Activated CD8-positive, alpha-beta T cell treated with anti-CD3 and anti-CD28 coated beads for 36 hours (primary cell): ENCODE measurements around the gene OR5AP2. TPM values are rescaled to one million over a fixed set of nuclear protein-coding genes. Genes with fewer than 3 reads are reported as not detected.
"Not testable (repeated sequence)": the region's sequence is repeated elsewhere in the genome, so short reads cannot be mapped to it uniquely, and the experiment has no call there.

Experiments used
- ATAC-seq: fragments of 200-7000 bp; cut with Tn5 transposase; one replicate; pipeline ENCODE4 v1.10.0; 2021; ENCODE audit warnings: mild to moderate bottlenecking, moderate library complexity
- CTCF ChIA-PET: fragments of 350-600 bp; sonication (Branson Sonifier 250); formaldehyde crosslinking; loops from one replicate; lab custom pipeline; 2021; ENCODE audit warnings: antibody characterized with exemption; lab: Charles Lee
- POLR2A ChIA-PET: fragments of 350-600 bp; sonication (Branson Sonifier 250); formaldehyde crosslinking; loops from one replicate; lab custom pipeline; 2021; ENCODE audit warnings: antibody characterized with exemption; lab: Charles Lee
- DNase-seq: peaks from one replicate; pipeline ENCODE4 v3.0.0-alpha.2; 2020
- H3K27ac Mint-ChIP-seq: one replicate; pipeline ENCODE4 v1.8.0; 2021; ENCODE audit warnings: mild to moderate bottlenecking, mixed read lengths
- H3K27me3 Mint-ChIP-seq: one replicate; pipeline ENCODE4 v1.8.0; 2021; ENCODE audit warnings: mixed read lengths
- H3K36me3 Mint-ChIP-seq: one replicate; pipeline ENCODE4 v1.8.0; 2021; ENCODE audit warnings: low read depth, mixed read lengths
- H3K4me1 Mint-ChIP-seq: one replicate; pipeline ENCODE4 v1.8.0; 2021; ENCODE audit warnings: low read depth, mixed read lengths
- H3K4me3 Mint-ChIP-seq: one replicate; pipeline ENCODE4 v1.8.0; 2021; ENCODE audit warnings: mild to moderate bottlenecking, moderate library complexity, mixed read lengths
- H3K9me3 Mint-ChIP-seq: one replicate; pipeline ENCODE4 v1.8.0; 2021; ENCODE audit warnings: mixed read lengths
- CTCF ChIP-seq: fragments of 200-600 bp; IDR thresholded peaks from one replicate; pipeline ENCODE4 v1.8.0; 2022; ENCODE audit warnings: antibody characterized with exemption, mild to moderate bottlenecking
- intact Hi-C: fragments of 100-400 bp; cut with micrococcal nuclease; formaldehyde crosslinking; loops from one replicate; pipeline ENCODE4 v1.10.0; 2022
- total RNA-seq, 2 experiments: library from RNA; stranded (reverse); gene quantifications; one replicate each; pipeline ENCODE4 v1.2.3, GENCODE V29; 2021

The OR5AP2 gene
- total RNA-seq, 2 experiments from 2014 or later, result not detected

- intact Hi-C loops, result no loop called here
- Mint-ChIP-seq H3K36me3 (no peaks in the 10 kb centered on the region), H3K27ac (no peak overlapping the region), H3K9me3 (peaks cover 8% of the 10 kb centered on the region), H3K4me3 (no peak overlapping the region), H3K4me1 (no peaks in the 10 kb centered on the region), H3K27me3 (no peaks in the 10 kb centered on the region)
- ATAC-seq, result peak; percentile 69
- POLR2A ChIA-PET, result no interaction called here
- no peak for TF ChIP-seq CTCF
- CTCF ChIA-PET, result interaction anchor here (1.4 kb wide), 1 partner anchor 160 kb away, joined by 3 read pairs; no protein-coding TSS in a partner anchor
- DNase-seq, result peak; percentile 3
Observed at GRCh38 chr11:56624661-56625110, 17.6 kb downstream of the OR5AP2 start.

- intact Hi-C loops, result no loop called here
- Mint-ChIP-seq H3K27me3 (no peaks in the 10 kb centered on the region), H3K4me3 (no peak overlapping the region), H3K36me3 (no peaks in the 10 kb centered on the region), H3K27ac (no peak overlapping the region), H3K4me1 (no peaks in the 10 kb centered on the region), H3K9me3 (no peaks in the 10 kb centered on the region)
- ChIA-PET CTCF (no interaction called here), POLR2A (no interaction called here)
- ATAC-seq (no peak), DNase-seq (no peak)
- TF ChIP-seq CTCF, result no peak
Observed at GRCh38 chr11:56611174-56611573, 31.1 kb downstream of the OR5AP2 start.

GRCh38 chr11:56592088-56592717 is 50.0 kb downstream of the OR5AP2 start:
- H3K4me3 Mint-ChIP-seq, H3K27ac Mint-ChIP-seq, H3K4me1 Mint-ChIP-seq, intact Hi-C loops, H3K36me3 Mint-ChIP-seq, CTCF ChIA-PET, H3K27me3 Mint-ChIP-seq, ATAC-seq, POLR2A ChIA-PET, H3K9me3 Mint-ChIP-seq, DNase-seq: not testable (repeated sequence)

Other genes with a start within 250 kb of the OR5AP2 start
- not detected for gene OR5AL1, start 229.7 kb downstream of the OR5AP2 start, total RNA-seq
- not detected for gene OR5M3, start 169.1 kb downstream of the OR5AP2 start, total RNA-seq
- gene OR5M8, start 151.1 kb downstream of the OR5AP2 start, total RNA-seq, result not detected
- not detected for gene OR5M11, start 99.2 kb downstream of the OR5AP2 start, total RNA-seq
- gene OR5M10, start 64.7 kb downstream of the OR5AP2 start, total RNA-seq, result not detected
- not detected for gene OR5M1, start 27.6 kb downstream of the OR5AP2 start, total RNA-seq
- gene OR5AR1, start 21.2 kb upstream of the OR5AP2 start, total RNA-seq, result not detected
- gene OR9G1, start 56.7 kb upstream of the OR5AP2 start, total RNA-seq, result not detected
- not detected for gene OR9G4, start 106.3 kb upstream of the OR5AP2 start, total RNA-seq